Karpas-422 (cell line): ENCODE results near the gene TBC1D3I. TPM values are rescaled to one million over a fixed set of nuclear protein-coding genes. Genes with fewer than 3 reads are reported as not detected.

ENCODE experiments used
- small RNA-seq: library from RNA; depleted of rRNA; stranded (forward); fragments of <200 nt; gene quantifications from one replicate; pipeline ENCODE3, GENCODE V24; 2014
- total RNA-seq: library from RNA; depleted of rRNA; stranded (reverse); fragments of >200 nt; shearing (Covaris generic); gene quantifications from 2 replicates; pipeline ENCODE4 v1.2.3, GENCODE V29; 2014; ENCODE audit warnings: low replicate concordance; rRNA removed

Gene TBC1D3I
- total RNA-seq, 1 experiment from 2014 or later, result not detected

Small RNA genes lying within 50 kb of the gene (small RNA-seq; reads per million reads assigned to genes)
- gene AC243829.3 (not detected), gene AC243829.6 (not detected), gene RF00019 (not detected)

Other genes starting within 250 kb of the TBC1D3I start
- gene CCL23, start 246.6 kb downstream of the TBC1D3I start, total RNA-seq, result not detected in 2 replicates
- not detected in 2 replicates for gene CCL18, start 200.3 kb downstream of the TBC1D3I start, total RNA-seq
- gene CCL3, start 174.4 kb downstream of the TBC1D3I start, total RNA-seq, result 2.1 TPM in 1 of 2 replicates, not detected in the other
- 6.9 and 7.6 TPM in 2 replicates for gene CCL4, start 160.7 kb downstream of the TBC1D3I start, total RNA-seq
- 0.63 and 3.6 TPM in 2 replicates for gene TBC1D3B, start 87.9 kb downstream of the TBC1D3I start, total RNA-seq
- gene CCL3L1, start 67.8 kb downstream of the TBC1D3I start, total RNA-seq, result 1.9 and 6.4 TPM in 2 replicates
- gene CCL4L2, start 53.5 kb downstream of the TBC1D3I start, total RNA-seq, result 14.9 and 26.9 TPM in 2 replicates
- gene TBC1D3G, start 59.3 kb upstream of the TBC1D3I start, total RNA-seq, result not detected in 2 replicates
- gene TBC1D3H, start 123.9 kb upstream of the TBC1D3I start, total RNA-seq, result not detected in 2 replicates
- 34.0 and 72.1 TPM in 2 replicates for gene ZNHIT3, start 222.1 kb upstream of the TBC1D3I start, total RNA-seq